Breast epithelium (tissue), 4 donors: ENCODE results near the gene GULP1. TPM values are rescaled to one million over a fixed set of nuclear protein-coding genes. Genes with fewer than 3 reads are reported as not detected.

Source experiments
- DNase-seq, 2 donors: peaks; one replicate each; pipeline ENCODE4 v3.0.0-alpha.2; 2019; ENCODE audit warnings: low spot score in 2 of 2
- H3K27ac ChIP-seq, 2 donors: fragments of 200-600 bp; sonication (generic) in 1 of 2; one replicate each; pipeline ENCODE4 v1.5.1; 2016 to 2019; ENCODE audit warnings: mild to moderate bottlenecking in 1 of 2
- H3K27me3 ChIP-seq, 2 donors: fragments of 200-600 bp; sonication (generic) in 1 of 2; one replicate each; pipeline versions ENCODE4 v1.5.1 to v1.6.0; 2017 to 2019; ENCODE audit warnings: control low read depth in 1 of 2, mild to moderate bottlenecking in 1 of 2
- H3K36me3 ChIP-seq: fragments of 200-600 bp; one replicate; pipeline ENCODE4 v1.5.1; 2019
- H3K4me1 ChIP-seq, 2 donors: fragments of 200-600 bp; sonication (generic); one replicate each; pipeline ENCODE4 v1.5.1; 2016 to 2019; ENCODE audit warnings: control low read depth in 1 of 2
- H3K4me3 ChIP-seq, 3 donors: fragments of 200-600 bp; sonication (generic); 1 replicate in 2 of 3; 2 replicates in 1 of 3; pipeline ENCODE4 v1.5.1; 2016 to 2019; ENCODE audit warnings: mild to moderate bottlenecking in 3 of 3, moderate library complexity in 2 of 3
- H3K9me3 ChIP-seq, 2 donors: fragments of 200-600 bp; sonication (generic) in 1 of 2; one replicate each; pipeline ENCODE4 v1.5.1; 2016 to 2019; ENCODE audit warnings: control low read depth in 1 of 2
- CTCF ChIP-seq, 3 donors: fragments of 450-650 bp; IDR thresholded peaks; one replicate each; pipeline ENCODE4 v1.5.1; 2016 to 2017; ENCODE audit warnings: antibody characterized with exemption in 3 of 3, mild to moderate bottlenecking in 3 of 3, moderate library complexity in 3 of 3
- POLR2A ChIP-seq: fragments of 450-650 bp; IDR thresholded peaks from one replicate; pipeline ENCODE4 v1.6.1; 2016; ENCODE audit warnings: antibody characterized with exemption, mild to moderate bottlenecking, moderate library complexity
- POLR2AphosphoS5 ChIP-seq, 3 donors: sonication (generic); formaldehyde crosslinking; IDR thresholded peaks; one replicate each; pipeline ENCODE4 v1.6.1; 2017; ENCODE audit warnings: antibody characterized with exemption in 3 of 3
- intact Hi-C: fragments of 100-400 bp; cut with DNase I; formaldehyde crosslinking; loops from one replicate; pipeline ENCODE4 v1.15.1; 2023; ENCODE audit warnings: low total_unique reads
- total RNA-seq, 3 donors: library from RNA; depleted of rRNA; stranded (reverse); fragments of >200 nt; gene quantifications; one replicate each; pipeline ENCODE4 v1.1.0, GENCODE V29; 2016

GULP1 gene
- total RNA-seq, 3 donors from 2014 or later: 16.5 to 47.9 (median 43.8) TPM

GRCh38 chr2:188381614-188382013, 89.9 kb downstream of the GULP1 start:
- Histone ChIP-seq H3K36me3 (no peaks in the 10 kb centered on the region), H3K9me3 (no peaks in the 10 kb centered on the region), H3K4me1 (peaks cover 0 to 5% of the 10 kb centered on the region in 2 donors), H3K27ac (no peak overlapping the region), H3K4me3 (no peak overlapping the region), H3K27me3 (no peaks in the 10 kb centered on the region)
- no peak for DNase-seq
- intact Hi-C loops: no loop called here
- TF ChIP-seq CTCF (IDR thresholded peaks at IDR 0.05): no peak
- TF ChIP-seq POLR2A: no peak
- no peak for TF ChIP-seq POLR2AphosphoS5 (IDR thresholded peaks at IDR 0.05)

GRCh38 chr2:188382107-188382506, 90.4 kb downstream of the GULP1 start:
- intact Hi-C loops: no loop called here
- Histone ChIP-seq H3K4me3 (peak overlapping the region in 1 of 3 donors; percentile 16), H3K9me3 (no peaks in the 10 kb centered on the region), H3K27me3 (no peaks in the 10 kb centered on the region), H3K27ac (peak overlapping the region; percentile 33 to 71), H3K36me3 (no peaks in the 10 kb centered on the region), H3K4me1 (peaks cover 0 to 5% of the 10 kb centered on the region in 2 donors)
- DNase-seq: no peak
- TF ChIP-seq POLR2A (no peak), CTCF (IDR thresholded peaks at IDR 0.05) (no peak), POLR2AphosphoS5 (IDR thresholded peaks at IDR 0.05) (no peak)

- TF ChIP-seq POLR2A (no peak), POLR2AphosphoS5 (IDR thresholded peaks at IDR 0.05) (no peak), CTCF (IDR thresholded peaks at IDR 0.05) (no peak)
- Histone ChIP-seq H3K27me3 (no peaks in the 10 kb centered on the region), H3K9me3 (no peaks in the 10 kb centered on the region), H3K27ac (peak overlapping the region in 1 of 2 donors; percentile 33), H3K4me3 (peak overlapping the region in 2 of 3 donors; percentile 1 to 23), H3K36me3 (no peaks in the 10 kb centered on the region), H3K4me1 (peaks cover 0 to 5% of the 10 kb centered on the region in 2 donors)
- no peak for DNase-seq
- intact Hi-C loops: no loop called here
Observed at GRCh38 chr2:188383158-188383557, 91.5 kb downstream of the GULP1 start.

- H3K4me1 ChIP-seq: peaks cover 0 to 5% of the 10 kb centered on the region in 2 donors
Observed at GRCh38 chr2:188385857-188386256, 94.2 kb downstream of the GULP1 start.

GRCh38 chr2:188388831-188389230, 97.2 kb downstream of the GULP1 start:
- no peak for TF ChIP-seq POLR2AphosphoS5 (IDR thresholded peaks at IDR 0.05)
- TF ChIP-seq POLR2A: no peak
- no peak for TF ChIP-seq CTCF (IDR thresholded peaks at IDR 0.05)
- intact Hi-C loops: no loop called here
- Histone ChIP-seq H3K9me3 (peaks cover 9 to 16% of the 10 kb centered on the region in 2 donors), H3K36me3 (no peaks in the 10 kb centered on the region), H3K4me3 (no peak overlapping the region), H3K27me3 (no peaks in the 10 kb centered on the region), H3K27ac (no peak overlapping the region), H3K4me1 (no peaks in the 10 kb centered on the region)
- DNase-seq: no peak

More at GRCh38 chr2:188385857-188386256, 94.2 kb downstream of the GULP1 start:
- H3K36me3 ChIP-seq: no peaks in the 10 kb centered on the region
- no peak for DNase-seq
- H3K27ac ChIP-seq: no peak overlapping the region
- no peaks in the 10 kb centered on the region for H3K27me3 ChIP-seq
- no peaks in the 10 kb centered on the region for H3K9me3 ChIP-seq
- no peak overlapping the region for H3K4me3 ChIP-seq
- intact Hi-C loops: no loop called here
- no peak for TF ChIP-seq CTCF (IDR thresholded peaks at IDR 0.05)
- no peak for TF ChIP-seq POLR2A
- no peak for TF ChIP-seq POLR2AphosphoS5 (IDR thresholded peaks at IDR 0.05)
